Progenitor cell of endocrine pancreas (in vitro differentiated cells): ENCODE results near the gene TJP3. TPM values are rescaled to one million over a fixed set of nuclear protein-coding genes. Genes with fewer than 3 reads are reported as not detected.

ENCODE experiments used
- DNase-seq: peaks from one replicate; pipeline ENCODE4 v3.0.0; 2021; ENCODE audit warnings: low spot score; ENCODE audit not compliant: unreplicated experiment
- H3K27ac Mint-ChIP-seq: 2 replicates; pipeline ENCODE4 v1.8.0; 2021; ENCODE audit warnings: mild to moderate bottlenecking, moderate library complexity, mixed read lengths
- H3K27me3 Mint-ChIP-seq: 2 replicates; pipeline ENCODE4 v1.8.0; 2021; ENCODE audit warnings: mixed read lengths
- H3K36me3 Mint-ChIP-seq: 2 replicates; pipeline ENCODE4 v1.8.0; 2022; ENCODE audit warnings: mixed read lengths; ENCODE audit not compliant: insufficient read depth
- H3K4me1 Mint-ChIP-seq: 2 replicates; pipeline ENCODE4 v1.8.0; 2021; ENCODE audit warnings: low read depth, mixed read lengths
- H3K4me3 Mint-ChIP-seq: 2 replicates; pipeline ENCODE4 v1.8.0; 2021; ENCODE audit warnings: low read depth, mild to moderate bottlenecking, moderate library complexity, mixed read lengths
- H3K9me3 Mint-ChIP-seq: 2 replicates; pipeline ENCODE4 v1.8.0; 2021; ENCODE audit warnings: low read depth, mixed read lengths
- CTCF ChIP-seq: fragments of 200-600 bp; sonication (generic); IDR thresholded peaks from one replicate; pipeline ENCODE4 v1.5.0; 2021; ENCODE audit warnings: antibody characterized with exemption, mild to moderate bottlenecking; ENCODE audit not compliant: unreplicated experiment
- total RNA-seq: library from RNA; stranded (reverse); gene quantifications from 2 replicates; pipeline ENCODE4 v1.2.1, GENCODE V29; 2021

Gene TJP3
- total RNA-seq, 1 donor from 2014 or later = 40.7 TPM

DNA sequence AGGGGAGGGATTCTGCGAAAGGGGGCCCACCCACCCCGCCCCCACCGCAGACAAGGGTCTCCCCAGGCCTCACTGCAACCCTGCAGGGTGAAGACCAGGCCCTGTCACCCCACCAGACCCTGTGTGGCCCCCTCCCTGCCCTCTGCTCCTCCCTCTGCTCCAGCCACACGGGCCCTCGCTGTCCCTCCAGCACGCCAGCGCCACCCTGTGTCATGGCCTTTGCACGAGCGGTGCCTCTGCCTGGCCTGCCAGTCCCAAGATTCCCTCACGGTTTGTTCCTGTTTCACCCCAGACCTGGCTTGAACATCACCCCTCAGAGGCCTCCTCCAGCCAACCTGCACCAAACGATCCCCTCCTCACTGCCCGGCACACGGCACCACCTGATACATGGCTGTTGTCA, 35.2 kb upstream of the TJP3 start:
- H3K9me3 Mint-ChIP-seq = no peaks in the 10 kb centered on the region
- no peak for DNase-seq
- peaks cover 3% of the 10 kb centered on the region for H3K36me3 Mint-ChIP-seq
- peaks cover 2% of the 10 kb centered on the region for H3K4me1 Mint-ChIP-seq
- no peak overlapping the region for H3K27ac Mint-ChIP-seq
- H3K4me3 Mint-ChIP-seq = no peak overlapping the region
- TF ChIP-seq CTCF = no peak
- no peaks in the 10 kb centered on the region for H3K27me3 Mint-ChIP-seq

DNA sequence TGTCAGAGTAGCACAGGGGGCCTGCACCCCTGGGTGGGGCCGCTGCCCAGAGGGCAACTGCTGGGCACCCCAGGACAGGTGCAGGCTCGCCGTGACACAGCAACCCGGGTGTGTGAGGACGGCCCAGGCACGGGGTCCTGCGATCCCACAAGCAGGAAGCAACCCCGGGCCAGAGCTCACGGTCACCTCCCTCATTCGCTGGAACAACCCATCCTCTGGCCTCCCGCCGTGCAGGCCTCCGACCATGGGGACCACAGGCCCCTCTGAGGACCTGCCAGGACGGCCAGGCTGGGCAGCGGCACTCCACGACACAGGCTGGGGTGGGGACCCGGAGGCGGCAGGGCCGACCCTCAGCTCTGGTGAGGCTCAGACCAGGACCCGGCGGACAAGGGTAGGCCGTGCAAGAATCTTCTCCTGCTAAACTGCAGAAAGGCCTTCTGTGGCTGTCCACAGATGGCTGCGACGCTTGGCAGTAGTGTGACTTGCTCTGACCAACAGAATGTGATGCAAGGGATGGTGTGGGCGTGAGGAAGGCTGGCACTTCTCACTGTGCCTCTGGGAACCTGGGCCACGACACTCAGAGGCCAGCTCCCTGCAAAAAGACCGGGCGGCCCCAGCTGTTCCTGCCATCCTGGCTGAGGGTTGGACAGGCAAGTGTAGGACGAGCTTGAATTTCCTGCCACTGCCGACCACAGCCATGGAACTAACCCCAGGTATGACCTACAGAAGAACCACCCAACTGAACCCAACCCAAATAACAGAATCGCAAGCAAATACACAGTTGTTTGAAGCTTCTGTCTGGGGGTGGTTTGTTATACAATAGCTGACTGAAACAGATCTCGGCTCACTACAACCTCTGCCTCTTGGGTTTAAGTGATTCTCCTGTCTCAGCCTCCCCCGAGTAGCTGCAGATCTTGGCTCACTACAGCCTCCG, 34.4 kb upstream of the TJP3 start:
- Mint-ChIP-seq H3K27me3 (no peaks in the 10 kb centered on the region), H3K27ac (no peak overlapping the region), H3K4me3 (no peak overlapping the region), H3K36me3 (peaks cover 3% of the 10 kb centered on the region), H3K4me1 (peaks cover 2% of the 10 kb centered on the region), H3K9me3 (no peaks in the 10 kb centered on the region)
- no peak for DNase-seq
- no peak for TF ChIP-seq CTCF

GRCh38 chr19:3674784-3675543, 33.2 kb upstream of the TJP3 start:
- Mint-ChIP-seq H3K27ac (peak overlapping the region; percentile 52), H3K4me3 (no peak overlapping the region), H3K36me3 (peaks cover 3% of the 10 kb centered on the region), H3K27me3 (no peaks in the 10 kb centered on the region), H3K9me3 (no peaks in the 10 kb centered on the region), H3K4me1 (peaks cover 2% of the 10 kb centered on the region)
- TF ChIP-seq CTCF = no peak
- no peak for DNase-seq

DNA sequence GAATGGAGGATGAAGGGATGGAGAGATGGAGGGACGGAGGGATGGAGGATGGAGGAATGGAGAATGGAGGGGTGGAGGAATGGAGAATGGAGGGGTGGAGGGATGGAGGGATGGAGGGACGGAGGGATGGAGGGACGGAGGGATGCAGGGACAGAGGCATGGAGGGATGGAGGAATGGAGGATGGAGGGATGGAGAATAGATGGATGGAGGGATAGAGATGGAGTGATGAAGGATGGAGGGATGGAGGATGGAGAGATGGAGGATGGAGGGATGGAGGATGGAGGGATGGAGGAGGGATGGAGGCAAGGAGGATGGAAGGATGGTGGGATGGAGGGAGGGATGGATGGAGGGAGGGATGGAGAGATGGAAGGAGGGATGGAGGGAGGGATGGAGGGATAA, 30.0 kb upstream of the TJP3 start:
- no peak for TF ChIP-seq CTCF
- Mint-ChIP-seq H3K4me3 (no peak overlapping the region), H3K27me3 (no peaks in the 10 kb centered on the region), H3K9me3 (no peaks in the 10 kb centered on the region), H3K36me3 (peaks cover 3% of the 10 kb centered on the region), H3K27ac (no peak overlapping the region), H3K4me1 (no peaks in the 10 kb centered on the region)
- DNase-seq = no peak

GRCh38 chr19:3679138-3679537, 29.0 kb upstream of the TJP3 start:
- no peak overlapping the region for H3K4me3 Mint-ChIP-seq
- H3K27ac Mint-ChIP-seq = no peak overlapping the region
- no peaks in the 10 kb centered on the region for H3K27me3 Mint-ChIP-seq
- H3K4me1 Mint-ChIP-seq = no peaks in the 10 kb centered on the region
- H3K9me3 Mint-ChIP-seq = no peaks in the 10 kb centered on the region
- TF ChIP-seq CTCF = no peak
- no peak for DNase-seq
- H3K36me3 Mint-ChIP-seq = peaks cover 6% of the 10 kb centered on the region
